Prostate gland (tissue), 2 donors: ENCODE measurements around the gene TNS4.

ENCODE experiments used
- POLR2A ChIP-seq: fragments of 450-650 bp; IDR thresholded peaks from one replicate; pipeline ENCODE4 v1.6.1; 2016; ENCODE audit warnings: antibody characterized with exemption, mild to moderate bottlenecking
- TF ChIP-seq, protein P1 (sequence below), 4 experiments: fragments of 200-600 bp in 2 of 4; fragments of 450-650 bp in 2 of 4; sonication (generic) in 2 of 4; IDR thresholded peaks; 1 replicate in 3 of 4; 2 replicates in 1 of 4; pipeline ENCODE4 v1.5.1; 2016 to 2019; ENCODE audit warnings: antibody characterized with exemption in 4 of 4, mild to moderate bottlenecking in 2 of 4, moderate library complexity in 2 of 4

DNA sequence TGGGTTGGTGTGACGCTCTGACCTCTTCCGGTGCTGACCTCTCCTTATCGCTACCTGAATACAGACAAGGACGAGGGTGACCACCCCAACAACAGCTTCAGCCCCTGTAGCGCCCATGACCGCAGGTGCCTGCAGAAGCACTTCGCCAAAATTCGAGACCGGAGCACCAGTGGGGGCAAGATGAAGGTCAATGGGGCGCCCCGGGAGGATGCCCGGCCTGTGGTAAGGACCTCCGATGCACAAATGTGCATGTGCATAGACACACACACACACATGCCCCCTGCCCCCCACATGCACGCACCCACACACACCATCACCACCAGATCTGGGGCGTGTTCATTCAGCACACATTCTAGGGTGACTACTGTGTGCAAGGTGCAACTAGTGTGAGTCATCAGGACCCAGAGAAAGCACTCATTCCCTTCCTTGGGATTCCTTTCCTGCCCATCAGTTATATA is 48.5 kb downstream of the TNS4 start:
- TF ChIP-seq, protein P1, sequence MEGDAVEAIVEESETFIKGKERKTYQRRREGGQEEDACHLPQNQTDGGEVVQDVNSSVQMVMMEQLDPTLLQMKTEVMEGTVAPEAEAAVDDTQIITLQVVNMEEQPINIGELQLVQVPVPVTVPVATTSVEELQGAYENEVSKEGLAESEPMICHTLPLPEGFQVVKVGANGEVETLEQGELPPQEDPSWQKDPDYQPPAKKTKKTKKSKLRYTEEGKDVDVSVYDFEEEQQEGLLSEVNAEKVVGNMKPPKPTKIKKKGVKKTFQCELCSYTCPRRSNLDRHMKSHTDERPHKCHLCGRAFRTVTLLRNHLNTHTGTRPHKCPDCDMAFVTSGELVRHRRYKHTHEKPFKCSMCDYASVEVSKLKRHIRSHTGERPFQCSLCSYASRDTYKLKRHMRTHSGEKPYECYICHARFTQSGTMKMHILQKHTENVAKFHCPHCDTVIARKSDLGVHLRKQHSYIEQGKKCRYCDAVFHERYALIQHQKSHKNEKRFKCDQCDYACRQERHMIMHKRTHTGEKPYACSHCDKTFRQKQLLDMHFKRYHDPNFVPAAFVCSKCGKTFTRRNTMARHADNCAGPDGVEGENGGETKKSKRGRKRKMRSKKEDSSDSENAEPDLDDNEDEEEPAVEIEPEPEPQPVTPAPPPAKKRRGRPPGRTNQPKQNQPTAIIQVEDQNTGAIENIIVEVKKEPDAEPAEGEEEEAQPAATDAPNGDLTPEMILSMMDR (IDR thresholded peaks at IDR 0.05): no peak
- TF ChIP-seq POLR2A: no peak
